ENCODE results near the gene MAST1.

Gene MAST1

GRCh38 chr19:12875086-12875485 is 36.8 kb downstream of the MAST1 start:
- DNase-seq (ENCODE audit: low read depth in 1 of 2, low spot score in 1 of 2) = no peak
- Histone ChIP-seq H3K4me3 (replicated peaks; ENCODE audit: insufficient read depth, low read length) (no peak overlapping the region), H3K27me3 (ENCODE audit: insufficient read depth, poor library complexity, severe bottlenecking) (no peaks in the 10 kb centered on the region), H3K27ac (replicated peaks) (no peak overlapping the region)
- TF ChIP-seq SPI1 (IDR thresholded peaks at IDR 0.05; ENCODE audit: borderline replicate concordance, low read depth) (no peak), GABPA (IDR thresholded peaks at IDR 0.05; ENCODE audit: low read depth) (no peak), CTCF (IDR thresholded peaks at IDR 0.05; ENCODE audit: insufficient read depth, low read length) (no peak), POLR2AphosphoS5 (IDR thresholded peaks at IDR 0.05; ENCODE audit: low read depth) (no peak), REST (IDR thresholded peaks at IDR 0.05; ENCODE audit: insufficient replicate concordance, low read depth) (no peak)

- DNase-seq (ENCODE audit: low read depth in 1 of 2, low spot score in 1 of 2) = no peak
- H3K4me3 ChIP-seq (replicated peaks; ENCODE audit: insufficient read depth, low read length) = peak overlapping the region; percentile 32
Measured at GRCh38 chr19:12880551-12881171, 42.3 kb downstream of the MAST1 start.

GRCh38 chr19:12881172-12881808 is 43.0 kb downstream of the MAST1 start, which contains the start of gene DNASE2:
Gene DNASE2 (minus strand): TSS chr19:12881449. CDS start chr19:12881375, 74 bp downstream.
- Histone ChIP-seq H3K27ac (replicated peaks) (peak within 1 kb of the TSS; percentile 66), H3K4me3 (replicated peaks; ENCODE audit: insufficient read depth, low read length) (peak within 1 kb of the TSS; percentile 32), H3K27me3 (ENCODE audit: insufficient read depth, poor library complexity, severe bottlenecking) (no peaks in the 10 kb centered on the region)
- TF ChIP-seq GABPA (IDR thresholded peaks at IDR 0.05; ENCODE audit: low read depth) (no peak), SPI1 (IDR thresholded peaks at IDR 0.05; ENCODE audit: borderline replicate concordance, low read depth) (peak; percentile 95), CTCF (IDR thresholded peaks at IDR 0.05; ENCODE audit: insufficient read depth, low read length) (no peak), POLR2AphosphoS5 (IDR thresholded peaks at IDR 0.05; ENCODE audit: low read depth) (peak; percentile 59), REST (IDR thresholded peaks at IDR 0.05; ENCODE audit: insufficient replicate concordance, low read depth) (no peak)
- peak; percentile 95 to 97 for DNase-seq (ENCODE audit: low read depth in 1 of 2, low spot score in 1 of 2)

More at GRCh38 chr19:12880551-12881171, 42.3 kb downstream of the MAST1 start:
- H3K27me3 ChIP-seq (ENCODE audit: insufficient read depth, poor library complexity, severe bottlenecking) = no peaks in the 10 kb centered on the region
- peak overlapping the region; percentile 66 for H3K27ac ChIP-seq (replicated peaks)
- TF ChIP-seq REST (IDR thresholded peaks at IDR 0.05; ENCODE audit: insufficient replicate concordance, low read depth) (no peak), POLR2AphosphoS5 (IDR thresholded peaks at IDR 0.05; ENCODE audit: low read depth) (no peak)
